Stimulated activated memory B cell treated with anti-CD40 and anti-IgM and Interleukin-4, amounts not matched to agents 10 μg/mL and 1 μg/mL and 100 μg/mL, for 72 hours (primary cell): ENCODE measurements around the gene CIB4.
A peak's percentile ranks its signal among the peaks of the same experiment; 100 is the strongest.

Source experiments
- ATAC-seq: fragments of 150-1000 bp; cut with Tn5 transposase; 2 replicates; pipeline ENCODE4 v1.10.0; 2021
- H3K27ac Mint-ChIP-seq: one replicate; pipeline ENCODE4 v1.8.0; 2022; ENCODE audit warnings: mild to moderate bottlenecking, mixed read lengths
- H3K27me3 Mint-ChIP-seq: one replicate; pipeline ENCODE4 v1.8.0; 2022; ENCODE audit warnings: mixed read lengths
- H3K36me3 Mint-ChIP-seq: one replicate; pipeline ENCODE4 v1.8.0; 2022; ENCODE audit warnings: mixed read lengths
- H3K4me1 Mint-ChIP-seq: one replicate; pipeline ENCODE4 v1.8.0; 2022; ENCODE audit warnings: mixed read lengths
- H3K4me3 Mint-ChIP-seq: one replicate; pipeline ENCODE4 v1.8.0; 2022; ENCODE audit warnings: mild to moderate bottlenecking, moderate library complexity, mixed read lengths
- H3K9me3 Mint-ChIP-seq: one replicate; pipeline ENCODE4 v1.8.0; 2022; ENCODE audit warnings: mixed read lengths

Gene CIB4

GRCh38 chr2:26561918-26562810 is 79.0 kb downstream of the CIB4 start:
- Mint-ChIP-seq H3K36me3 (no peaks in the 10 kb centered on the region), H3K27me3 (peaks cover 89% of the 10 kb centered on the region), H3K4me3 (no peak overlapping the region), H3K4me1 (peaks cover 15% of the 10 kb centered on the region), H3K27ac (no peak overlapping the region), H3K9me3 (no peaks in the 10 kb centered on the region)
- peak; percentile 50 for ATAC-seq

- Mint-ChIP-seq H3K9me3 (no peaks in the 10 kb centered on the region), H3K27me3 (peaks cover 97% of the 10 kb centered on the region), H3K4me1 (peaks cover 15% of the 10 kb centered on the region), H3K4me3 (no peak overlapping the region), H3K27ac (no peak overlapping the region), H3K36me3 (no peaks in the 10 kb centered on the region)
- no peak for ATAC-seq
These were observed 79.8 kb downstream of the CIB4 start for GRCh38 chr2:26561376-26561775.

GRCh38 chr2:26560892-26561291 is 80.3 kb downstream of the CIB4 start:
- H3K27ac Mint-ChIP-seq: no peak overlapping the region
- peaks cover 99% of the 10 kb centered on the region for H3K27me3 Mint-ChIP-seq
- H3K4me1 Mint-ChIP-seq: peaks cover 15% of the 10 kb centered on the region
- ATAC-seq: no peak
- H3K36me3 Mint-ChIP-seq: no peaks in the 10 kb centered on the region
- no peaks in the 10 kb centered on the region for H3K9me3 Mint-ChIP-seq
- no peak overlapping the region for H3K4me3 Mint-ChIP-seq

GRCh38 chr2:26559556-26559955 is 81.6 kb downstream of the CIB4 start:
- Mint-ChIP-seq H3K9me3 (no peaks in the 10 kb centered on the region), H3K4me3 (no peak overlapping the region), H3K27ac (no peak overlapping the region), H3K27me3 (peaks cover 92% of the 10 kb centered on the region), H3K4me1 (peaks cover 15% of the 10 kb centered on the region), H3K36me3 (no peaks in the 10 kb centered on the region)
- ATAC-seq: no peak

GRCh38 chr2:26559044-26559405 is 82.1 kb downstream of the CIB4 start:
- Mint-ChIP-seq H3K9me3 (no peaks in the 10 kb centered on the region), H3K27me3 (peaks cover 89% of the 10 kb centered on the region), H3K4me1 (peaks cover 15% of the 10 kb centered on the region), H3K36me3 (no peaks in the 10 kb centered on the region), H3K4me3 (no peak overlapping the region), H3K27ac (no peak overlapping the region)
- ATAC-seq: no peak

- Mint-ChIP-seq H3K4me1 (peaks cover 15% of the 10 kb centered on the region), H3K27me3 (peaks cover 90% of the 10 kb centered on the region), H3K27ac (no peak overlapping the region), H3K4me3 (no peak overlapping the region), H3K36me3 (no peaks in the 10 kb centered on the region), H3K9me3 (no peaks in the 10 kb centered on the region)
- no peak for ATAC-seq
These were observed 82.7 kb downstream of the CIB4 start for GRCh38 chr2:26558271-26559043.

- peaks cover 88% of the 10 kb centered on the region for H3K27me3 Mint-ChIP-seq
- H3K9me3 Mint-ChIP-seq: no peaks in the 10 kb centered on the region
- peak; percentile 20 for ATAC-seq
- peaks cover 6% of the 10 kb centered on the region for H3K4me1 Mint-ChIP-seq
- no peak overlapping the region for H3K4me3 Mint-ChIP-seq
- no peak overlapping the region for H3K27ac Mint-ChIP-seq
- no peaks in the 10 kb centered on the region for H3K36me3 Mint-ChIP-seq
These were observed 83.8 kb downstream of the CIB4 start for GRCh38 chr2:26557244-26557925.

GRCh38 chr2:26556309-26557243 is 84.6 kb downstream of the CIB4 start:
- no peak overlapping the region for H3K4me3 Mint-ChIP-seq
- ATAC-seq: peak; percentile 21
- H3K4me1 Mint-ChIP-seq: no peaks in the 10 kb centered on the region
- peaks cover 86% of the 10 kb centered on the region for H3K27me3 Mint-ChIP-seq
- no peaks in the 10 kb centered on the region for H3K36me3 Mint-ChIP-seq
- no peaks in the 10 kb centered on the region for H3K9me3 Mint-ChIP-seq
- no peak overlapping the region for H3K27ac Mint-ChIP-seq

GRCh38 chr2:26555246-26556133 is 85.7 kb downstream of the CIB4 start:
- Mint-ChIP-seq H3K9me3 (no peaks in the 10 kb centered on the region), H3K4me1 (no peaks in the 10 kb centered on the region), H3K4me3 (no peak overlapping the region), H3K36me3 (no peaks in the 10 kb centered on the region), H3K27ac (no peak overlapping the region), H3K27me3 (peaks cover 86% of the 10 kb centered on the region)
- no peak for ATAC-seq

- Mint-ChIP-seq H3K36me3 (no peaks in the 10 kb centered on the region), H3K27me3 (peaks cover 63% of the 10 kb centered on the region), H3K27ac (no peak overlapping the region), H3K9me3 (no peaks in the 10 kb centered on the region), H3K4me1 (no peaks in the 10 kb centered on the region), H3K4me3 (no peak overlapping the region)
- no peak for ATAC-seq
These were observed 88.4 kb downstream of the CIB4 start for GRCh38 chr2:26552641-26553374.

- H3K27me3 Mint-ChIP-seq: peaks cover 39% of the 10 kb centered on the region
- H3K4me3 Mint-ChIP-seq: no peak overlapping the region
- no peak for ATAC-seq
- no peak overlapping the region for H3K27ac Mint-ChIP-seq
- H3K36me3 Mint-ChIP-seq: no peaks in the 10 kb centered on the region
- no peaks in the 10 kb centered on the region for H3K9me3 Mint-ChIP-seq
- no peaks in the 10 kb centered on the region for H3K4me1 Mint-ChIP-seq
These were observed 90.7 kb downstream of the CIB4 start for GRCh38 chr2:26550276-26551015.

- Mint-ChIP-seq H3K9me3 (no peaks in the 10 kb centered on the region), H3K4me1 (no peaks in the 10 kb centered on the region), H3K27me3 (peaks cover 16% of the 10 kb centered on the region), H3K27ac (no peak overlapping the region), H3K4me3 (no peak overlapping the region), H3K36me3 (no peaks in the 10 kb centered on the region)
- no peak for ATAC-seq
These were observed 98.3 kb downstream of the CIB4 start for GRCh38 chr2:26542676-26543505.
